ENCODE results near the gene CLCN5.

Gene CLCN5

GRCh38 chrX:50082741-50083140 lies 160.3 kb downstream of the CLCN5 start:
- no peak for DNase-seq (ENCODE audit: low read depth)
- no peak for TF ChIP-seq CTCF (conservative IDR thresholded peaks at IDR 0.05; ENCODE audit: low read length)
- no peak overlapping the region for H3K4me3 ChIP-seq (ENCODE audit: low read length)

- H3K4me3 ChIP-seq (ENCODE audit: low read length) = no peak overlapping the region
- no peak for DNase-seq (ENCODE audit: low read depth)
- TF ChIP-seq CTCF (conservative IDR thresholded peaks at IDR 0.05; ENCODE audit: low read length) = no peak
These were observed 166.2 kb downstream of the CLCN5 start for GRCh38 chrX:50088645-50089044.

- H3K4me3 ChIP-seq (ENCODE audit: low read length) = no peak overlapping the region
- no peak for TF ChIP-seq CTCF (conservative IDR thresholded peaks at IDR 0.05; ENCODE audit: low read length)
- DNase-seq (ENCODE audit: low read depth) = no peak
These were observed 171.2 kb downstream of the CLCN5 start for GRCh38 chrX:50093625-50094024.

- no peak for TF ChIP-seq CTCF (conservative IDR thresholded peaks at IDR 0.05; ENCODE audit: low read length)
- no peak for DNase-seq (ENCODE audit: low read depth)
- H3K4me3 ChIP-seq (ENCODE audit: low read length) = no peak overlapping the region
These were observed 174.7 kb downstream of the CLCN5 start for GRCh38 chrX:50097071-50097470.

- H3K4me3 ChIP-seq (ENCODE audit: low read length) = no peak overlapping the region
- DNase-seq (ENCODE audit: low read depth) = no peak
- TF ChIP-seq CTCF (conservative IDR thresholded peaks at IDR 0.05; ENCODE audit: low read length) = no peak
These were observed 175.8 kb downstream of the CLCN5 start for GRCh38 chrX:50098241-50098640.

- H3K4me3 ChIP-seq (ENCODE audit: low read length) = no peak overlapping the region
- TF ChIP-seq CTCF (conservative IDR thresholded peaks at IDR 0.05; ENCODE audit: low read length) = no peak
- DNase-seq (ENCODE audit: low read depth) = no peak
These were observed 176.4 kb downstream of the CLCN5 start for GRCh38 chrX:50098749-50099148.

- TF ChIP-seq CTCF (conservative IDR thresholded peaks at IDR 0.05; ENCODE audit: low read length) = no peak
- DNase-seq (ENCODE audit: low read depth) = no peak
- no peak overlapping the region for H3K4me3 ChIP-seq (ENCODE audit: low read length)
These were observed 176.9 kb downstream of the CLCN5 start for GRCh38 chrX:50099331-50099730.
